HG03575 (cell line): Measurements from ENCODE around the gene HPS1.

Experiments used
- ATAC-seq: cut with Tn5 transposase; IDR thresholded peaks from one replicate; pipeline ENCODE4 v1.9.1; 2021; ENCODE audit not compliant: unreplicated experiment, insufficient number of reproducible peaks, low FRiP score; ENCODE audit errors: extremely low read depth

The HPS1 gene

GRCh38 chr10:98466861-98467505 lies 20.2 kb upstream of the HPS1 start:
- ATAC-seq, result no peak

- ATAC-seq, result no peak
Measured at GRCh38 chr10:98465866-98466265, 19.1 kb upstream of the HPS1 start.

- no peak for ATAC-seq
Measured at GRCh38 chr10:98463976-98464754, 17.4 kb upstream of the HPS1 start.

GRCh38 chr10:98463016-98463415 lies 16.3 kb upstream of the HPS1 start:
- no peak for ATAC-seq

GRCh38 chr10:98461500-98461842 lies 14.7 kb upstream of the HPS1 start:
- ATAC-seq, result no peak

- ATAC-seq, result no peak
Measured at GRCh38 chr10:98460837-98461499, 14.2 kb upstream of the HPS1 start.

- no peak for ATAC-seq
Measured at GRCh38 chr10:98458809-98459784, 12.4 kb upstream of the HPS1 start.

- ATAC-seq, result no peak
Measured at GRCh38 chr10:98457721-98458120, 11.0 kb upstream of the HPS1 start.

GRCh38 chr10:98456686-98457482 lies 10.1 kb upstream of the HPS1 start:
- ATAC-seq, result no peak

- no peak for ATAC-seq
Measured at GRCh38 chr10:98456043-98456570, 9.4 kb upstream of the HPS1 start.

- ATAC-seq, result no peak
Measured at GRCh38 chr10:98453729-98454128, 7.0 kb upstream of the HPS1 start.

GRCh38 chr10:98450618-98451017 lies 3.9 kb upstream of the HPS1 start:
- ATAC-seq, result no peak

- no peak for ATAC-seq
Measured at GRCh38 chr10:98449287-98449686, 2.6 kb upstream of the HPS1 start.

GRCh38 chr10:98446151-98446660 lies 529 bp downstream of the HPS1 start:
- ATAC-seq, result peak; percentile 12

- no peak for ATAC-seq
Measured at GRCh38 chr10:98445200-98445812, 1.4 kb downstream of the HPS1 start.

GRCh38 chr10:98444314-98445006 lies 2.3 kb downstream of the HPS1 start:
- no peak for ATAC-seq

GRCh38 chr10:98438715-98439114 lies 8.0 kb downstream of the HPS1 start:
- no peak for ATAC-seq
